Esophagus muscularis mucosa (tissue), 4 donors: Measurements from ENCODE around the gene EEF1B2. TPM values are rescaled to one million over a fixed set of nuclear protein-coding genes. Genes with fewer than 3 reads are reported as not detected.
"Not testable (repeated sequence)": the region's sequence is repeated elsewhere in the genome, so short reads cannot be mapped to it uniquely, and the experiment has no call there.

Source experiments
- DNase-seq: peaks from one replicate; pipeline ENCODE4 v3.0.0-alpha.2; 2017; ENCODE audit errors: extremely low spot score
- H3K27ac ChIP-seq, 4 donors: fragments of 200-600 bp; sonication (generic); replicated peaks in 1 of 4; 1 replicate in 3 of 4; 2 replicates in 1 of 4; pipeline ENCODE4 v1.5.1; 2016 to 2019; ENCODE audit warnings: mild to moderate bottlenecking in 1 of 4
- H3K27me3 ChIP-seq, 4 donors: fragments of 200-600 bp; sonication (generic); one replicate each; pipeline versions ENCODE4 v1.5.1 to v1.6.0; 2016 to 2019
- H3K36me3 ChIP-seq, 4 donors: fragments of 200-600 bp; sonication (generic); one replicate each; pipeline ENCODE4 v1.5.1; 2016 to 2019
- H3K4me1 ChIP-seq, 4 donors: fragments of 200-600 bp; sonication (generic); one replicate each; pipeline ENCODE4 v1.5.1; 2016 to 2019
- H3K4me3 ChIP-seq, 4 donors: fragments of 200-600 bp; sonication (generic); 1 replicate in 2 of 4; 2 replicates in 2 of 4; pipeline ENCODE4 v1.5.1; 2016 to 2019; ENCODE audit warnings: mild to moderate bottlenecking in 4 of 4, moderate library complexity in 1 of 4
- H3K9me3 ChIP-seq, 4 donors: fragments of 200-600 bp; sonication (generic); 1 replicate in 3 of 4; 2 replicates in 1 of 4; pipeline ENCODE4 v1.5.1; 2016 to 2019
- EP300 ChIP-seq: sonication (generic); formaldehyde crosslinking; IDR thresholded peaks from one replicate; pipeline ENCODE4 v1.6.1; 2017; ENCODE audit warnings: antibody characterized with exemption
- POLR2A ChIP-seq: fragments of 450-650 bp; IDR thresholded peaks from one replicate; pipeline ENCODE4 v1.6.1; 2017; ENCODE audit warnings: antibody characterized with exemption, moderate library complexity, mild to moderate bottlenecking, low read depth
- POLR2AphosphoS5 ChIP-seq, 2 donors: sonication (generic); formaldehyde crosslinking; IDR thresholded peaks; one replicate each; pipeline ENCODE4 v1.6.1; 2017; ENCODE audit warnings: antibody characterized with exemption in 2 of 2
- WGBS: methylation state at CpG from one replicate; pipeline ENCODE4 v1.1.5; 2018; 5-methylcytosine and 5-hydroxymethylcytosine counted together
- intact Hi-C: fragments of 100-400 bp; cut with DNase I; formaldehyde crosslinking; loops from one replicate; pipeline ENCODE4 v1.15.1; 2023
- total RNA-seq, 4 donors: library from RNA; depleted of rRNA; stranded (reverse); fragments of >200 nt; gene quantifications; one replicate each; pipeline versions ENCODE4 v1.1.0 to v1.2.1, GENCODE V29; 2016
- TF ChIP-seq, protein P1 (sequence below), 3 experiments: fragments of 200-600 bp in 2 of 3; fragments of 450-650 bp in 1 of 3; sonication (generic) in 2 of 3; IDR thresholded peaks; one replicate each; pipeline ENCODE4 v1.5.1; 2017 to 2019; ENCODE audit warnings: antibody characterized with exemption in 3 of 3, mild to moderate bottlenecking in 2 of 3, moderate library complexity in 1 of 3

The EEF1B2 gene
- total RNA-seq, 4 donors from 2014 or later: 219 to 381 (median 342) TPM

DNA sequence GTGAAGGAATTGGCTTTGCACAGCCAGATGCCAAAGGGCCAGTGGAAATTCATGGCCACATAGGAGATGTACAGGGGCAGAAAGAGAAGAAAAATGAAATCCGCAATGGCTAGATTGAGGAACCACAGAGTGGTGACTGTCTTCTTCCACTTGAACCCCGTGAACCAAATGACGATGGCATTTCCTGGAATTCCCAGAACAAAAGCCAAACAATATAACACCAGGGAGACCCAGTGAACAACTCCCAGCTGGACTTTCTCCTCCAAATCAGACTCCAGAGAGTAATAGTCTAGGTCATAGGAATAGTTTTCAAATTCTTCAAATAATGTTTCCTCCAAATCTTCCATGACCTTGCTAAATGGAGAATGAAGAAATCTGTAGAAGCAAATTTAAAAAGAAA is 17.2 kb downstream of the EEF1B2 start:
- Histone ChIP-seq H3K36me3 (no peaks in the 10 kb centered on the region), H3K4me1 (no peaks in the 10 kb centered on the region), H3K27me3 (no peaks in the 10 kb centered on the region), H3K4me3 (no peak overlapping the region), H3K27ac (no peak overlapping the region), H3K9me3 (no peaks in the 10 kb centered on the region)
- DNase-seq: no peak
- 48% methylated on average over 3 of the region's 3 CpGs for WGBS
- no peak for TF ChIP-seq EP300
- TF ChIP-seq POLR2AphosphoS5 (IDR thresholded peaks at IDR 0.05): no peak
- TF ChIP-seq, protein P1, sequence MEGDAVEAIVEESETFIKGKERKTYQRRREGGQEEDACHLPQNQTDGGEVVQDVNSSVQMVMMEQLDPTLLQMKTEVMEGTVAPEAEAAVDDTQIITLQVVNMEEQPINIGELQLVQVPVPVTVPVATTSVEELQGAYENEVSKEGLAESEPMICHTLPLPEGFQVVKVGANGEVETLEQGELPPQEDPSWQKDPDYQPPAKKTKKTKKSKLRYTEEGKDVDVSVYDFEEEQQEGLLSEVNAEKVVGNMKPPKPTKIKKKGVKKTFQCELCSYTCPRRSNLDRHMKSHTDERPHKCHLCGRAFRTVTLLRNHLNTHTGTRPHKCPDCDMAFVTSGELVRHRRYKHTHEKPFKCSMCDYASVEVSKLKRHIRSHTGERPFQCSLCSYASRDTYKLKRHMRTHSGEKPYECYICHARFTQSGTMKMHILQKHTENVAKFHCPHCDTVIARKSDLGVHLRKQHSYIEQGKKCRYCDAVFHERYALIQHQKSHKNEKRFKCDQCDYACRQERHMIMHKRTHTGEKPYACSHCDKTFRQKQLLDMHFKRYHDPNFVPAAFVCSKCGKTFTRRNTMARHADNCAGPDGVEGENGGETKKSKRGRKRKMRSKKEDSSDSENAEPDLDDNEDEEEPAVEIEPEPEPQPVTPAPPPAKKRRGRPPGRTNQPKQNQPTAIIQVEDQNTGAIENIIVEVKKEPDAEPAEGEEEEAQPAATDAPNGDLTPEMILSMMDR (IDR thresholded peaks at IDR 0.05): no peak
- intact Hi-C loops: no loop called here

DNA sequence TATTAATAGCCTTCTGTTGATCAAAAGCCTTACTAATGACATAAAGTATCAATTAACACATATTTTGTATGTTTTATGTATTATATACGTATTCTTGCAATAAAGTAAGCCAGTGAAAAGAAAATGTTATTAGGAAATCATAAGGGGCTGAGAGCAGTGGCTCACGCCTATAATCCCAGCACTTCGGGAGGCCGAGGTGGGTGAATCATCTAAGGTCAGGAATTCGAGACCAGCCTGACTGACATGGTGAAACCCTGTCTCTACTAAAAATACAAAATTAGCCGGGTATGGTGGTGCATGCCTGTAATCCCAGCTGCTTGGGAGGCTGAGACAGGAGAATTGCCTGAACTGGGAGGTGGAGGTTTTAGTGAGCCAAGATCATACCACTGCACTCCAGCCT is 21.8 kb downstream of the EEF1B2 start:
- H3K4me1 ChIP-seq, H3K9me3 ChIP-seq, H3K27me3 ChIP-seq, H3K4me3 ChIP-seq, DNase-seq, H3K27ac ChIP-seq, H3K36me3 ChIP-seq, intact Hi-C loops: not testable (repeated sequence)
- 84% methylated on average over 6 of the region's 6 CpGs for WGBS

DNA sequence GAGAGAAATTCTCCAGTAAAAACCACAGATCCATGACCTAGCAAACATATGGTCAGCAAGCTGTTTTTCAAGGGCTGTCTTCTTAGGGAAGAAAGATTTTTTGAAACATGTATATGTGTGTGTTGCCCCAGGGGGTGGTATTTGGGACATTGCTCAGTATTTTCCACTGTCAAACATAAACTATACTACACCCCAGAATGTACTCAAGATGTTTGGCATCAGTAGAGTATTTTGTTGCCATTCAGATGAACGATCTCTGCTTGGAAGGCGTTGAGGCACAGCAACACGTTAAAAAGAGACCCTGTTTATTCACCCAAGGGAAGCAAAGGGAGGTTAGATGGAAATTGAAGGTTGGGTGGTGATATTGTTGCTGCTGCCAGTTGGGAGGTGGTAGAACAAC is 30.0 kb downstream of the EEF1B2 start:
- intact Hi-C loops: no loop called here
- H3K9me3 ChIP-seq: no peaks in the 10 kb centered on the region
- TF ChIP-seq POLR2AphosphoS5 (IDR thresholded peaks at IDR 0.05) (no peak), POLR2A (no peak), EP300 (no peak)
- no peaks in the 10 kb centered on the region for H3K27me3 ChIP-seq
- no peak overlapping the region for H3K27ac ChIP-seq
- DNase-seq: no peak
- no peaks in the 10 kb centered on the region for H3K36me3 ChIP-seq
- H3K4me3 ChIP-seq: no peak overlapping the region
- no peaks in the 10 kb centered on the region for H3K4me1 ChIP-seq
- WGBS: 57% methylated on average over 3 of the region's 3 CpGs

DNA sequence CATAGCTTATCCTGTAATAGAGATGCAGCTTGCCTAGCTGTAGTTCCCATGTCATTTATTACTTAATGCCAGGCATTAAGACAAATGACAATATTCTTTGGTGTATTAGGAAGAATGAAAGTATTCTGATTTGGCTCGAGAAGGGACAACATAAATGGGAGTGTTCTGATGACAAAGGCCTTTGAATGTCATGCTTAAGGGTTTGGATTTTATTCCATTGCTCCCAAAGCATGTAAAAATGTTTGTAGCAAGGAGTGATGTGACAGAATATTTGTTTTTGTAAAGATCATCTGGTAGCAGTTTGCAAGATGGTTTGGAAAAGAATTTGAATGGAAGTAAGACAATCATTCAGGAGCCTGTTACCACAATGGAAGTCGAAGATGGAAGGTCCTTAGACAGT is 30.4 kb downstream of the EEF1B2 start:
- no peak for DNase-seq
- Histone ChIP-seq H3K36me3 (no peaks in the 10 kb centered on the region), H3K9me3 (no peaks in the 10 kb centered on the region), H3K27me3 (no peaks in the 10 kb centered on the region), H3K4me3 (no peak overlapping the region), H3K27ac (no peak overlapping the region), H3K4me1 (no peaks in the 10 kb centered on the region)
- 75% methylated on average over 2 of the region's 2 CpGs for whole genome bisulfite sequencing
- no peak for TF ChIP-seq EP300
- TF ChIP-seq POLR2AphosphoS5 (IDR thresholded peaks at IDR 0.05): no peak
- TF ChIP-seq, protein P1 (IDR thresholded peaks at IDR 0.05): no peak
- TF ChIP-seq POLR2A: no peak
- intact Hi-C loops: no loop called here

DNA sequence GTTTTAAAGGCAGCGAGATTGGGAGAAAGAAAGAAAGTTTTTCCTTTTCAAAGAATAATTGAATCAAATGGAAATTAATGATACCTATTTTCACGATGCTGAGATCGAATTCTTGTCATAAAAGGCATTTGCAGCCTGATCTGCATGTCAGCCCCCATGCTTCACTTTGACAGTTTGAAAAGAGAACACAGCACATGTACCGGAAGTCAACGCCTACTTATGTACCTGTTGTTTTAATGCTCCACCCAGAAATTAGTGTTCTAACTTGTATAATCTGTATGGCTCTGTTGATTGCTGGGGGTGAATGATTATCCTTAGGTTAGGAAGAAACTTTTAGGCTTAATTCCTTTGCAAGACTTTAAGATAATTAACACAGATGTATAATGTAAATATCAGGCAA is 31.0 kb downstream of the EEF1B2 start:
- no peaks in the 10 kb centered on the region for H3K4me1 ChIP-seq
- DNase-seq: no peak
- H3K27me3 ChIP-seq: no peaks in the 10 kb centered on the region
- no peaks in the 10 kb centered on the region for H3K36me3 ChIP-seq
- no peak overlapping the region for H3K4me3 ChIP-seq
- intact Hi-C loops: no loop called here
- TF ChIP-seq EP300 (no peak), POLR2A (no peak), POLR2AphosphoS5 (IDR thresholded peaks at IDR 0.05) (no peak)
- TF ChIP-seq, protein P1 (IDR thresholded peaks at IDR 0.05): no peak
- no peaks in the 10 kb centered on the region for H3K9me3 ChIP-seq
- no peak overlapping the region for H3K27ac ChIP-seq
- 92% methylated on average over 5 of the region's 5 CpGs for WGBS

DNA sequence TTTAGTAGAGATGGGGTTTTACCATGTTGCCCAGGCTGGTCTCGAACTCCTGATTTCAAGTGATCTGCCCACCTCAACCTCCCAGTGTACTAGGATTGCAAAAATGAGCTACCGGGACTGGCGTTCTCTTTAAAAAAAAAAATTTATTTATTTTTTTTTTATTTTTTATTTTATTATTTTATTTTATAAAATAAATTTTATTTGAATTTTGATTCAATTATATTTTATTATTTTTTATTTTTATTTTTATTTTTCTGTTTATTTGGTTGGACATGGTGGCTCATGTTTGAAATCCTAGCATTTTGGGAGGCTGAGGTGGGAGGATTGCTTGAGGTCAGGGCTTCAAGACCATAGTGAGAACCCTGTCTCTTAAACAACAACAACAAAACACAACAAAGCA is 32.5 kb downstream of the EEF1B2 start:
- intact Hi-C loops: no loop called here
- Histone ChIP-seq H3K27me3 (peaks cover 0 to 4% (median 0%) of the 10 kb centered on the region in 4 donors), H3K9me3 (no peaks in the 10 kb centered on the region), H3K4me3 (no peak overlapping the region), H3K27ac (no peak overlapping the region), H3K4me1 (no peaks in the 10 kb centered on the region), H3K36me3 (no peaks in the 10 kb centered on the region)
- 98% methylated on average over 3 of the region's 3 CpGs for WGBS
- DNase-seq: no peak
- TF ChIP-seq EP300 (no peak), POLR2AphosphoS5 (IDR thresholded peaks at IDR 0.05) (no peak), POLR2A (no peak)
- TF ChIP-seq, protein P1 (IDR thresholded peaks at IDR 0.05): no peak
